OCI-LY1 (cell line): ENCODE data around the gene ACVR1.

ENCODE experiments used
- H2AFZ ChIP-seq: fragments of 200-600 bp; sonication (generic), shearing (Covaris generic); 2 replicates; pipeline ENCODE4 v1.6.0; 2014; ENCODE audit warnings: antibody characterized with exemption, mild to moderate bottlenecking, low read length
- H3F3A ChIP-seq: fragments of 200-600 bp; sonication (generic), shearing (Covaris generic); 2 replicates; pipeline ENCODE4 v1.6.0; 2014; ENCODE audit warnings: mild to moderate bottlenecking, antibody characterized with exemption, low read length, moderate library complexity; ENCODE audit not compliant: insufficient read depth
- H3K27ac ChIP-seq: fragments of 200-600 bp; sonication (generic); 2 replicates; pipeline ENCODE4 v1.5.1; 2014; ENCODE audit warnings: low read length, mixed run types, mild to moderate bottlenecking, low read depth; ENCODE audit not compliant: poor library complexity, severe bottlenecking
- H3K27me3 ChIP-seq: fragments of 200-600 bp; sonication (generic); 2 replicates; pipeline ENCODE4 v1.6.0; 2014; ENCODE audit warnings: antibody characterized with exemption, mild to moderate bottlenecking, low read length, moderate library complexity; ENCODE audit not compliant: insufficient read depth
- H3K36me3 ChIP-seq: fragments of 200-600 bp; sonication (generic); 2 replicates; pipeline ENCODE4 v1.6.1; 2014; ENCODE audit warnings: mild to moderate bottlenecking, antibody characterized with exemption, low read length, moderate library complexity, mixed read lengths; ENCODE audit not compliant: insufficient read depth
- H3K4me1 ChIP-seq: fragments of 200-600 bp; sonication (generic); 2 replicates; pipeline ENCODE4 v1.5.1; 2014; ENCODE audit warnings: mild to moderate bottlenecking, low read length, moderate library complexity; ENCODE audit not compliant: insufficient read depth, severe bottlenecking
- H3K4me2 ChIP-seq: fragments of 200-600 bp; sonication (generic), shearing (Covaris generic); 2 replicates; pipeline ENCODE4 v1.6.1; 2014; ENCODE audit warnings: low read length
- H3K4me3 ChIP-seq: fragments of 200-600 bp; sonication (generic); 2 replicates; pipeline ENCODE4 v1.5.1; 2014; ENCODE audit warnings: low read length, low read depth, mild to moderate bottlenecking, mixed read lengths; ENCODE audit not compliant: poor library complexity, severe bottlenecking
- H3K79me2 ChIP-seq: fragments of 200-600 bp; shearing (Covaris generic); 2 replicates; pipeline ENCODE4 v1.6.1; 2016; ENCODE audit warnings: mixed run types, low read length, mixed read lengths; ENCODE audit not compliant: insufficient read depth
- H3K9ac ChIP-seq: fragments of 200-600 bp; sonication (generic), shearing (Covaris generic); 2 replicates; pipeline ENCODE4 v1.6.1; 2014; ENCODE audit warnings: mild to moderate bottlenecking, low read length, mixed read lengths
- H3K9me2 ChIP-seq: fragments of 200-600 bp; sonication (generic), shearing (Covaris generic); 2 replicates; pipeline ENCODE4 v1.6.1; 2014; ENCODE audit warnings: low read depth, mild to moderate bottlenecking, low read length, mixed read lengths
- H3K9me3 ChIP-seq: fragments of 200-600 bp; shearing (Covaris generic); 2 replicates; pipeline ENCODE4 v1.6.1; 2014; ENCODE audit warnings: low read length, mixed read lengths
- H4K20me1 ChIP-seq: fragments of 200-600 bp; sonication (generic), shearing (Covaris generic); 2 replicates; pipeline ENCODE4 v1.6.0; 2016; ENCODE audit warnings: mild to moderate bottlenecking, low read length; ENCODE audit not compliant: insufficient read depth
- EZH2 ChIP-seq: fragments of 200-600 bp; sonication (generic), shearing (Covaris generic); IDR thresholded peaks from 2 replicates; pipeline ENCODE4 v1.8.0; 2017; ENCODE audit warnings: borderline replicate concordance, mixed run types, mild to moderate bottlenecking, antibody characterized with exemption, low read length, moderate library complexity, mixed read lengths
- TF ChIP-seq, protein P1 (sequence below): fragments of 200-600 bp; sonication (generic), shearing (Covaris generic); IDR thresholded peaks from 2 replicates; pipeline ENCODE4 v1.5.1; 2017; ENCODE audit warnings: mild to moderate bottlenecking, antibody characterized with exemption, low read length, moderate library complexity, mixed read lengths

ACVR1 gene

DNA sequence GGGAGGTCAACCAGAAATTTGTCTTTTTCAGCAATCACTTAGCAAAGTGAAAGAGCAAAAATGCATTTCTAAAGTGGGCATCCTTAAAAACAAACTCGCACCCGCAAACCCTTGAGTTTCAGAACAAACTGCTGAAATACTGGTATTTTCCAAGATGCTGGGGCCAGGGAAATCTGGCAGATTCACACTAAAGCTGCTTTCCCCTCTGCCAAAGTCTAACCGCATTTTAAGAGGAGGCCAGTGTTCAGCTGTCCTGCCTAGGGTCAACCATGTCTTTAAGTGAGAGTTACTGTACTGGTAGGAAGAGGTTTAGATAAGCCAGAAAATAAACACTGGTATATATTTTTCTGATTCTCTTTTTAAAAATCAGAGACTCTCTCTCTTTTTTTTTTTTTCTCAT is 55.9 kb downstream of the ACVR1 start:
- no peak overlapping the region for H3K27ac ChIP-seq
- H3K79me2 ChIP-seq, result no peaks in the 10 kb centered on the region
- H2AFZ ChIP-seq, result no peak overlapping the region
- H3K4me1 ChIP-seq, result no peaks in the 10 kb centered on the region
- H4K20me1 ChIP-seq, result no peaks in the 10 kb centered on the region
- H3K4me3 ChIP-seq, result no peak overlapping the region
- no peaks in the 10 kb centered on the region for H3K27me3 ChIP-seq
- no peak overlapping the region for H3K9ac ChIP-seq
- TF ChIP-seq, protein P1, sequence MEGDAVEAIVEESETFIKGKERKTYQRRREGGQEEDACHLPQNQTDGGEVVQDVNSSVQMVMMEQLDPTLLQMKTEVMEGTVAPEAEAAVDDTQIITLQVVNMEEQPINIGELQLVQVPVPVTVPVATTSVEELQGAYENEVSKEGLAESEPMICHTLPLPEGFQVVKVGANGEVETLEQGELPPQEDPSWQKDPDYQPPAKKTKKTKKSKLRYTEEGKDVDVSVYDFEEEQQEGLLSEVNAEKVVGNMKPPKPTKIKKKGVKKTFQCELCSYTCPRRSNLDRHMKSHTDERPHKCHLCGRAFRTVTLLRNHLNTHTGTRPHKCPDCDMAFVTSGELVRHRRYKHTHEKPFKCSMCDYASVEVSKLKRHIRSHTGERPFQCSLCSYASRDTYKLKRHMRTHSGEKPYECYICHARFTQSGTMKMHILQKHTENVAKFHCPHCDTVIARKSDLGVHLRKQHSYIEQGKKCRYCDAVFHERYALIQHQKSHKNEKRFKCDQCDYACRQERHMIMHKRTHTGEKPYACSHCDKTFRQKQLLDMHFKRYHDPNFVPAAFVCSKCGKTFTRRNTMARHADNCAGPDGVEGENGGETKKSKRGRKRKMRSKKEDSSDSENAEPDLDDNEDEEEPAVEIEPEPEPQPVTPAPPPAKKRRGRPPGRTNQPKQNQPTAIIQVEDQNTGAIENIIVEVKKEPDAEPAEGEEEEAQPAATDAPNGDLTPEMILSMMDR, result no peak
- TF ChIP-seq EZH2, result no peak
- H3K9me3 ChIP-seq, result no peaks in the 10 kb centered on the region
- no peaks in the 10 kb centered on the region for H3K36me3 ChIP-seq
- H3F3A ChIP-seq, result no peaks in the 10 kb centered on the region
- no peaks in the 10 kb centered on the region for H3K9me2 ChIP-seq
- H3K4me2 ChIP-seq, result no peak overlapping the region

DNA sequence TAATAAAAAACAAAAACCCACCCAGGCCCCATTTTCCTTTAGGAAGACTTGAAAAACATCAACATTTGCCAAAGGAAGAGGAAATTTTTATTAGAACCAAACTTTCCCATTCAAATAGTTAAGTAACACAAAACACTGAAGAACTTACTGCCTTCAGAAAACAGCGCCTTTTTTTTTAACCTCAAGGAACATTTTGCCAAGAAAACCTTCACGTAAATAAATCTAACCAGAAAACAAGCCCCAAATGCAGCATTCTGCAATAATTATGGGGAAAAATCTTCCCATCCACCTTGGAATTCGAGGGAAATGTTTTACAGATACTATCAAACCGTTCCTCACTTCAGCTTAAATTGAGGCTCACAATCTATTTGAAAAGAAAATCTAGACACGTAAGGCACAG is 56.4 kb downstream of the ACVR1 start:
- Histone ChIP-seq H3K27me3 (no peaks in the 10 kb centered on the region), H3K9ac (no peak overlapping the region), H3K79me2 (no peaks in the 10 kb centered on the region), H3K4me3 (no peak overlapping the region), H3K9me2 (no peaks in the 10 kb centered on the region), H3K27ac (no peak overlapping the region), H3K4me2 (no peak overlapping the region), H3K4me1 (no peaks in the 10 kb centered on the region), H3K36me3 (no peaks in the 10 kb centered on the region), H2AFZ (no peak overlapping the region), H3F3A (no peaks in the 10 kb centered on the region), H4K20me1 (no peaks in the 10 kb centered on the region), H3K9me3 (no peaks in the 10 kb centered on the region)
- TF ChIP-seq, protein P1, result no peak
- TF ChIP-seq EZH2, result no peak

DNA sequence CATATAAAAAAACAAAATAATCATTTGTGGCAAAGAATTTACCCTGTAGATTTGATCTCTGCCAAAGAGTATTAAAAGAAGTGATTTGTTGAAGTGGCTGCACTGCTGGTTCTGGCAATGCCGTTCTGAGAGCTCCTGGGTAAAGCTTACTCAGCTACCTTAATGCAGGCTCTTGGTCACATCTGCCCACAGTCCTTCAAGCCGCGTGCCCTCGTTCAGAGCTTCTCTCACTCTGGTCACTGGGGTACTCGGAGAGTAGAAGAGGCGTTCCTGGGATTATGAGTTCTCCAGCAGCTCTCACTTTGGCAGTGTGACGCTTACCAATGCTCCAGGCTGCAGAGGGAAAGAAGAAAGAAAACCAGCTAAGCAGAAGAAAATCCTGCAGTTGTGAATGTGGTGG is 57.9 kb downstream of the ACVR1 start:
- TF ChIP-seq, protein P1, result no peak
- no peak for TF ChIP-seq EZH2
- Histone ChIP-seq H3K27me3 (no peaks in the 10 kb centered on the region), H4K20me1 (no peaks in the 10 kb centered on the region), H3K4me1 (no peaks in the 10 kb centered on the region), H3K9me3 (no peaks in the 10 kb centered on the region), H2AFZ (no peak overlapping the region), H3K4me2 (no peak overlapping the region), H3K9me2 (no peaks in the 10 kb centered on the region), H3K4me3 (no peak overlapping the region), H3K36me3 (no peaks in the 10 kb centered on the region), H3K9ac (no peak overlapping the region), H3K27ac (no peak overlapping the region), H3K79me2 (no peaks in the 10 kb centered on the region), H3F3A (no peaks in the 10 kb centered on the region)
